RWPE1 (cell line): Measurements from ENCODE around the gene PGBD2.
"Not testable (repeated sequence)": the region's sequence is repeated elsewhere in the genome, so short reads cannot be mapped to it uniquely, and the experiment has no call there.

ENCODE experiments used
- CTCF ChIA-PET: fragments of 350-600 bp; sonication (Branson Sonifier 250); formaldehyde crosslinking; extraction: SDS; loops from one replicate; lab custom pipeline; 2021; lab: Yijun Ruan, JAX
- POLR2A ChIA-PET: fragments of 400-600 bp; formaldehyde crosslinking; extraction: SDS; loops from one replicate; lab custom pipeline; 2020; ENCODE audit warnings: antibody characterized with exemption; ENCODE audit not compliant: low non-redundant PET; lab: Yijun Ruan, JAX
- DNase-seq: peaks from one replicate; pipeline ENCODE4 v3.0.0; 2012; ENCODE audit warnings: low spot score
- H3K27ac ChIP-seq: fragments of 450-650 bp; 2 replicates; pipeline ENCODE4 v1.5.1; 2017
- CTCF ChIP-seq: fragments of 450-650 bp; conservative IDR thresholded peaks from 2 replicates; pipeline ENCODE4 v1.5.1; 2017; ENCODE audit warnings: low read depth, mild to moderate bottlenecking

Gene PGBD2

DNA sequence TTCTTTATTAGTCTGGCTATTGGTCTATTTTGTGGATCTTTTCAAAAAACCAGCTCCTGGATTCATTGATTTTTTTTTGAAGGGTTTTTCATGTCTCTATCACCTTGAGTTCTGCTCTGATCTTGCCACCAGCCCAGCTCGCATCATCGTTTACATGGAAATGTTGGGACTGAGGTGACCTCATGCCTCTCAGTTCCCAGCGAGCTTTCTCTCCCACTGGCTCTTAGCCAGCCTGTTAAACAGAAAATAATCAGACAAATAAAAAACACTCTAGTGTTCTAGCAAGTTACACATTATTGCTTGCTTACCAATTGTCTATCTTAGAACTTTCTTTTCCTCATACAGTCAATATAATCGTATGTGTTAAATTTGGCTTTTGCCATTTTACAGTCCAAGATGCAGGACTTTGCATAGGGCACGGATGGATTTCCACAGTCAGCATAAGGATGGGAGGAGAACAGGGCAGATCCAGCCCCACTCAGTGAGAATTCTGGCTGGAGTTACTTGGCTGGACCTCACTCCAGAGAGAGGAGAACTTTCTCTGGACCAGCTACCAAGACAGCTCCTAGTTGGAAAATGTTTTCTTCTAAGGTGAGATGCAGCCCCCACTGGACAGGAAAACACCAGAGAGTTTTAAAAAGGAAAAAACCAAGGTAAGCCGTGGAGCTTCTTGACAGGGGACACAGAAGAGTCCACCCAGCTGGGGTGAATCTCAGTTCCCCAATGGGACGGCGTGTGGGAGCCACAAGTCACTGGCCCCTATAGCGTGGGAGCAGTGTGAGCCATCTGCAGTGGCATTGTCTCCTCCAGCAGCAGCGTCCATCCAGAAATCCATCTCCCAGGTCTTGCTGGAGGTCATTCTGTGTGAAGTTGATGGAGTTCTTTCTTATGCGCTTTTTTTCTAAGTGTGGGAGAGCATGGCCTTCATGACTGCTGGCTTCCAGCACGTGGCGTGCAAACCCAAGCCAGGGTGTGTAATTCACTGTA, 17.6 kb downstream of the PGBD2 start:
- no peak for DNase-seq
- no peak overlapping the region for H3K27ac ChIP-seq
- ChIA-PET POLR2A (no interaction called here), CTCF (no interaction called here)
- TF ChIP-seq CTCF, result no peak

DNA sequence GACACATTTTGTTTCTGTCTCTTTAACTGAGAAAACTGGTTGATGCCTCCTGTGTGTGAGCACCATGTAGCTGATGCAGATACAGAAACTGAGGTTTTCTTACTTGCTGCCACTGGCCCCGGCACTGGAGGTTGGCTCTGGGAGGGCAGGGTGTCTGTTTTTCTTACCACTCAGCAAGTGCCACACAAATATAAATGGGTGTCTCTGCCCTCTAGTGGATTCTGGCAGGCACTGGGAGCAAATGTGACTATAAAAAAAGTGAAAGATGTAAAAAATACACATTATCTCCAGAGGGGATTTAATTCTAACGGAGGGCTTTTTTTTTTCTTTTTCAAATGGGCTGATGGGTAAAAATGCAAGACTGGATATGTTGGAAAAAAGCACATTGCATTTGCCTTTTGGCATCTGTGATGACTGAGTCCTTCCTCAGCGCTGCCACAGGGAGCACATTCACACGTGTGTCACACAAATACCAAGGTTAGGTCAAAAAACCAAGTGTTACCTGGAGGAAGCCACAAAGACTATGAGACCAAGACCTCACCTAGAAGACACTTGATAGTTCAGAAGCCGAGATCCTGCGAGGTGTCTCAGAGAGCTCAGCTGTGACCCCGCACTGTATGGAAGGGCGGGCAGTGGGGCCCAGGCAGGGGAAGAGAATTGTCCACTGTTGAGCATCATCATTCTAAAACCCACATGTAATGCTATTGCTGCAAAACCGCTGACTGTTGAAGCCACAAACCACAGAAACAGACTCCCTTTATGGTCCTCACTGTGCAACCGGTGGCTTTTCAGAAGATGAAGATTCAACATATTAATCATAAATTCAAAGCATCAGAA, 18.9 kb downstream of the PGBD2 start:
- CTCF ChIA-PET, result interaction anchor here (1.0 kb wide), 1 partner anchor 83 kb away, joined by 4 read pairs; no protein-coding TSS in a partner anchor
- DNase-seq, result peak; percentile 26
- TF ChIP-seq CTCF, result peak; percentile 63
- H3K27ac ChIP-seq, result no peak overlapping the region
- POLR2A ChIA-PET, result no interaction called here

DNA sequence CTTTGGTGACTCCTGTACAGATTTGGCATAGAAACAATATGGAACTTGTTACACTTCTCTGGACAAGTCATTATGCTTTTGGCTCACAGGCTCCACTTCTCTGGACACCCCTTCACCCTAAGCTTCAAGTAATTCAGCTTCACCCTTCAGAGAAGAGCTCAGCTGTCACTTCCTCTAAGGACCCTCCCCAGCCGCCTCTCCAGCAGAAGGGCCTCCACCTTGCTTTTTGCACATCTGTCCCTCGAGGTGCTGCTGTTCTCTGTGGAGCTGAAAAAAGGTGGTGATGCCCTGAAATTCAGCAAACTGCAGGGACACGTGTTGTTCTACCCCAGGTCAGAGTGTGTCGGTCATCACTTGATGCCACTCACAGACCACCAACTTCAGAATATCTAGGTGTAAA, 19.8 kb downstream of the PGBD2 start:
- CTCF ChIA-PET, result interaction anchor here (1.0 kb wide), 1 partner anchor 84 kb away, joined by 4 read pairs; no protein-coding TSS in a partner anchor
- H3K27ac ChIP-seq, DNase-seq, POLR2A ChIA-PET: not testable (repeated sequence)

DNA sequence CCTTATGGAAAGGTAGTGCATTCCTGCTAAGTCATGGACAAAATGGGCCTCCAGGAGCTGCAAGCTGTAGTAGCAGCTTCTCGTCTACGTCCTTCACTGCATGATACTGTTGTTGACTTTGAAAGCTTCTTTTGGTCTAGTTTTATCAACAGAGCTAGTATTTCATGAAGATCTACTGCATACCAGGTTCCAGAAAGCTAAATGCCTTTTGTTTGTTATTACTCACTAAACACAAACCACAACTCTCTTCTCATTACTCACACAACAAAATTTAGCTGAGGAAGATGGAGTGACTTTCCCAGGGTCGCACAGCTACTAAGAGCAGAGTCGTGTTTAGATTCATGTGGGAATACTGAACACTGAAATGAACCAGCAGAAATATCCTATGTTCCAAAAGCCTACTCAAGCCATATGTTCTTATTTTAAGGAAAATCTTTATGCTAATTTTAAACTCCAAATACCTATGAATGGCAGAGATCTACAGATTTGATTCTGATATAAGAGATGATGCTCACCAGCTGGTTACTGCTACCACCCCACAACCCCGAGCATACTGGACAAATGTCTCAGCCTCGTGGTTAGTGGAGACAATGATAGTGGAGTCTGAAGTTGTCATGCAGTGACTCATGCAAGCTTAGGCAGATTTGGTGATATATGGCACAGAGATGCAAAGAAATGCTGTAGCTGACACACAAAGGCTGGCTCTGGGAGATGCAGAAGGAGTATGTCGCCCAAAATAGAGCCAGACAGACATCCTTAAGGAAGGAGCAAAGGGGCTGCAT, 20.6 kb downstream of the PGBD2 start:
- H3K27ac ChIP-seq, result no peak overlapping the region
- ChIA-PET CTCF (interaction anchor here (0.5 kb wide), 1 partner anchor 20 kb away, joined by 3 read pairs; no protein-coding TSS in a partner anchor), POLR2A (no interaction called here)
- TF ChIP-seq CTCF, result no peak
- no peak for DNase-seq

GRCh38 chr1:248927283-248927682, 21.2 kb downstream of the PGBD2 start:
- DNase-seq, H3K27ac ChIP-seq, POLR2A ChIA-PET: not testable (repeated sequence)
- CTCF ChIA-PET, result interaction anchor here (0.5 kb wide), 1 partner anchor 21 kb away, joined by 3 read pairs; no protein-coding TSS in a partner anchor

DNA sequence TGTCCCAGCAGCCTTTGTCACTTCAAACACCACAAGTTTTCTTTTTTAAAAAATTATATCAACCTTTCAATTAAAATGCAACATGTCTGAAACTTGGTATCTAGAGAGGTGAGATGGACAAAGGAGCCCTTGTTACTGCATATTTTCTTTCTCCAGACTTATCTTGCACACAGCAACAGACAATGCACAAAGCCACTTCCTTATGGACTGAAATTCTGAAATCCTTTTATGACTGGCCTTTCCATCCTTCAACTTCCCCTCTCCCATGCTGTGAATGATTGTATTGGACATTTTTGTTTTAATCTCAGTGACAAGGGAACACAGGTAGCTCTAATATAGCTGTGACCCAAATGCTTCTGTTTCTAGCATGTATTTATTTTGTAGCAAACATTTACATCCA, 22.1 kb downstream of the PGBD2 start:
- DNase-seq, POLR2A ChIA-PET, CTCF ChIA-PET, H3K27ac ChIP-seq: not testable (repeated sequence)

- CTCF ChIA-PET, DNase-seq: not testable (repeated sequence)
Observed at GRCh38 chr1:248930037-248930436, 24.0 kb downstream of the PGBD2 start.

DNA sequence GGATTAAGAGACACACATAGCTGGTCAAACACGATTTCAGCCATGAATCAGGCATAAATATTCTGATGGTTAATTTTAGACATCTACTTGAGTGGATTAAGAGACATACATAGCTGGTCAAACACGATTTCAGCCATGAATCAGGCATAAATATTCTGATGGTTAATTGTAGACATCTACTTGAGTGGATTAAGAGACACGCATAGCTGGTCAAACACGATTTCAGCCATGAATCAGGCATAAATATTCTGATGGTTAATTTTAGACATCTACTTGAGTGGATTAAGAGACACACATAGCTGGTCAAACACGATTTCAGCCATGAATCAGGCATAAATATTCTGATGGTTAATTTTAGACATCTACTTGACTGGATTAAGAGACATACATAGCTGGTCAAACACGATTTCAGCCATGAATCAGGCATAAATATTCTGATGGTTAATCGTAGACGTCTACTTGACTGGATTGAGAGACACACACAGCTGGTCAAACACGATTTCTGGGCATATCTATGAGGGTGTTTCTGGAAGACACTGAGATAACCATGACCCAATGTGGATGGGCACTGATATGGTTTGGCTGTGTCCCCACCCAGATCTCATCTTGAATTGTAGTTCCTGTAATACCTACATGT, 32.3 kb downstream of the PGBD2 start:
- CTCF ChIA-PET, POLR2A ChIA-PET, H3K27ac ChIP-seq, DNase-seq: not testable (repeated sequence)

More at GRCh38 chr1:248930037-248930436, 24.0 kb downstream of the PGBD2 start:
- H3K27ac ChIP-seq, POLR2A ChIA-PET: not testable (repeated sequence)

- POLR2A ChIA-PET, CTCF ChIA-PET, DNase-seq, H3K27ac ChIP-seq: not testable (repeated sequence)
Observed at GRCh38 chr1:248944134-248944999, 38.3 kb downstream of the PGBD2 start.

DNA sequence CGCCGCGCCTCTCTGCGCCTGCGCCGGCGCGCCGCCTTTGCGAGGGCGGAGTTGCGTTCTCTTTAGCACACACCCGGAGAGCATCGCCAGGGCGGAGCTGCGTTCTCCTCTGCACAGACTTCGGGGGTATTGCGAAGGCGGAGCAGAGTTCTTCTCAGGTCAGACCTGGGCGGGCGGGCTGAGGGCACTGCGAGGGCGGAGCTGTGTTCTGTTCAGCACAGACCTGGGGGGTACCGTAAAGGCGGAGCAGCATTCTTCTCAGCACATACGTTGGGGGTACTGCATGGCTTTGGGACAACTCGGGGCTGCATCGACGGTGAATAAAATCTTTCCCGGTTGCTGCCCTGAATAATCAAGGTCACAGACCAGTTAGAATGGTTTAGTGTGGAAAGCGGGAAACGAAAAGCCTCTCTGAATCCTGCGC, 39.0 kb downstream of the PGBD2 start:
- DNase-seq, H3K27ac ChIP-seq, POLR2A ChIA-PET, CTCF ChIA-PET: not testable (repeated sequence)

GRCh38 chr1:248945453-248945852, 39.4 kb downstream of the PGBD2 start:
- H3K27ac ChIP-seq, POLR2A ChIA-PET, DNase-seq, CTCF ChIA-PET: not testable (repeated sequence)
